RPMI7951 (cell line): Measurements from ENCODE around the gene PCBP2. TPM values are rescaled to one million over a fixed set of nuclear protein-coding genes. Genes with fewer than 3 reads are reported as not detected.
"Not testable (repeated sequence)": the region's sequence is repeated elsewhere in the genome, so short reads cannot be mapped to it uniquely, and the experiment has no call there.

ENCODE experiments used
- DNase-seq: peaks from one replicate; pipeline ENCODE4 v3.0.0-alpha.2; 2012; ENCODE audit warnings: low read depth
- total RNA-seq: library from RNA; depleted of rRNA; stranded (reverse); fragments of >200 nt; shearing (Covaris generic); gene quantifications from 2 replicates; pipeline ENCODE4 v1.2.3, GENCODE V29; 2014; rRNA removed

The PCBP2 gene
- total RNA-seq = 132 and 135 TPM in 2 replicates

- DNase-seq = peak; percentile 99
Observed at GRCh38 chr12:53451661-53452158, at the start of gene PCBP2. PCBP2 (plus strand) TSS chr12:53452102; CDS start chr12:53454801, 2,699 bp downstream.

- not testable (repeated sequence) for DNase-seq
Observed at GRCh38 chr12:53402351-53402750, 49.6 kb upstream of the PCBP2 start.

GRCh38 chr12:53402871-53403270 is 49.0 kb upstream of the PCBP2 start:
- DNase-seq = no peak

GRCh38 chr12:53410951-53411350 is 41.0 kb upstream of the PCBP2 start:
- DNase-seq = no peak

- no peak for DNase-seq
Observed at GRCh38 chr12:53413485-53414204, 38.3 kb upstream of the PCBP2 start.

GRCh38 chr12:53414756-53415417 is 37.0 kb upstream of the PCBP2 start:
- DNase-seq = no peak

- DNase-seq = not testable (repeated sequence)
Observed at GRCh38 chr12:53415752-53416389, 36.0 kb upstream of the PCBP2 start.

- not testable (repeated sequence) for DNase-seq
Observed at GRCh38 chr12:53417291-53417816, 34.5 kb upstream of the PCBP2 start.

GRCh38 chr12:53418221-53418620 is 33.7 kb upstream of the PCBP2 start:
- no peak for DNase-seq

GRCh38 chr12:53419756-53420155 is 32.1 kb upstream of the PCBP2 start:
- no peak for DNase-seq

- not testable (repeated sequence) for DNase-seq
Observed at GRCh38 chr12:53422247-53422646, 29.7 kb upstream of the PCBP2 start.

- no peak for DNase-seq
Observed at GRCh38 chr12:53423597-53423996, 28.3 kb upstream of the PCBP2 start, which contains the start of gene AMHR2. AMHR2 (plus strand) TSS chr12:53423855; CDS start chr12:53423935, 80 bp downstream.

GRCh38 chr12:53424626-53425514 is 27.0 kb upstream of the PCBP2 start:
- no peak for DNase-seq

GRCh38 chr12:53425515-53426150 is 26.3 kb upstream of the PCBP2 start:
- no peak for DNase-seq

- peak; percentile 83 for DNase-seq
Observed at GRCh38 chr12:53427905-53428594, 23.9 kb upstream of the PCBP2 start.

GRCh38 chr12:53428741-53429140 is 23.2 kb upstream of the PCBP2 start:
- no peak for DNase-seq

- no peak for DNase-seq
Observed at GRCh38 chr12:53430116-53430515, 21.8 kb upstream of the PCBP2 start.

- DNase-seq = no peak
Observed at GRCh38 chr12:53431187-53431586, 20.7 kb upstream of the PCBP2 start.

- DNase-seq = not testable (repeated sequence)
Observed at GRCh38 chr12:53435326-53435725, 16.6 kb upstream of the PCBP2 start.

- not testable (repeated sequence) for DNase-seq
Observed at GRCh38 chr12:53439582-53439981, 12.3 kb upstream of the PCBP2 start.
